HepG2 (cell line): ENCODE data around the gene PRRC1. TPM values are rescaled to one million over a fixed set of nuclear protein-coding genes. Genes with fewer than 3 reads are reported as not detected.
A peak's percentile ranks its signal among the peaks of the same experiment; 100 is the strongest.

Experiments
- CHD4 ChIP-seq: fragments of 200-600 bp; sonication (generic); IDR thresholded peaks from 2 replicates; pipeline ENCODE4 v1.7.0; 2017; ENCODE audit warnings: mild to moderate bottlenecking, low read length, borderline replicate concordance
- FOXO1 ChIP-seq: sonication (generic); formaldehyde crosslinking; IDR thresholded peaks from 2 replicates; pipeline ENCODE4 v1.4.0; 2020; ENCODE audit warnings: missing genetic modification reagents
- HDAC2 ChIP-seq: sonication (generic); formaldehyde crosslinking; IDR thresholded peaks from 2 replicates; pipeline ENCODE4 v1.4.0; 2020; ENCODE audit warnings: missing genetic modification reagents
- HOXA3 ChIP-seq: sonication (generic); formaldehyde crosslinking; IDR thresholded peaks from 2 replicates; pipeline ENCODE4 v1.5.0; 2020; ENCODE audit warnings: missing genetic modification reagents
- KLF12 ChIP-seq: sonication (generic); formaldehyde crosslinking; IDR thresholded peaks from 2 replicates; pipeline ENCODE4 v1.4.0; 2020; ENCODE audit warnings: missing genetic modification reagents, borderline replicate concordance
- MTA3 ChIP-seq: sonication (generic); formaldehyde crosslinking; IDR thresholded peaks from 2 replicates; pipeline ENCODE4 v1.4.0; 2020; ENCODE audit warnings: missing genetic modification reagents
- PCBP2 ChIP-seq: fragments of 200-400 bp; formaldehyde crosslinking; optimal IDR thresholded peaks from 2 replicates; pipeline ENCODE3; 2018; ENCODE audit warnings: low read length, low read depth; ENCODE audit not compliant: poor library complexity, severe bottlenecking
- ZNF274 ChIP-seq: sonication (generic); formaldehyde crosslinking; IDR thresholded peaks from 2 replicates; pipeline ENCODE4 v1.5.1; 2020; ENCODE audit warnings: mild to moderate bottlenecking, missing genetic modification reagents
- ZNF547 ChIP-seq: sonication (generic); formaldehyde crosslinking; IDR thresholded peaks from 2 replicates; pipeline ENCODE4 v1.5.1; 2020; ENCODE audit warnings: mild to moderate bottlenecking, missing genetic modification reagents
- ZNF614 ChIP-seq: IDR thresholded peaks from 2 replicates; pipeline ENCODE4 v1.6.1; 2018; ENCODE audit warnings: missing biosample characterization, missing genetic modification reagents, inconsistent platforms, borderline replicate concordance
- ZNF780A ChIP-seq: sonication (generic); formaldehyde crosslinking; IDR thresholded peaks from 2 replicates; pipeline ENCODE4 v1.8.0; 2022; ENCODE audit warnings: mild to moderate bottlenecking, missing genetic modification reagents, moderate library complexity
- ZNF788 ChIP-seq: sonication (generic); formaldehyde crosslinking; IDR thresholded peaks from 2 replicates; pipeline ENCODE4 v1.5.0; 2020; ENCODE audit warnings: mild to moderate bottlenecking, missing genetic modification reagents, borderline replicate concordance
- ZUFSP ChIP-seq: sonication (generic); formaldehyde crosslinking; IDR thresholded peaks from 2 replicates; pipeline ENCODE4 v1.9.0; 2021; ENCODE audit warnings: missing genetic modification reagents, mild to moderate bottlenecking, borderline replicate concordance
- polyA plus RNA-seq, 8 experiments: library from polyadenylated mRNA; depleted of rRNA in 3 of 8; stranded (reverse) in 7 of 8; unstranded in 1 of 8; fragments of >200 nt; fragmentation: Illumina TruSeq in 4 of 8; extraction: Trizol in 4 of 8; gene quantifications; 2 replicates each; pipeline versions ENCODE4 v1.2.1 to v1.2.3, GENCODE V29; 2011 to 2016; ENCODE audit warnings: low read depth in 4 of 8, missing spikeins in 1 of 8, mixed read lengths in 1 of 8; ENCODE audit not compliant: insufficient read depth in 1 of 8
- total RNA-seq, 5 experiments: library from RNA; depleted of rRNA; stranded (reverse); fragments of >200 nt; fragmentation: Illumina TruSeq; extraction: Trizol; gene quantifications; 2 replicates each; pipeline ENCODE4 v1.2.3, GENCODE V29; 2016; ENCODE audit warnings: low read depth in 1 of 5
- TF ChIP-seq, protein P1 (sequence below): sonication (generic); formaldehyde crosslinking; conservative IDR thresholded peaks from 2 replicates; pipeline ENCODE4 v1.4.0; 2020; ENCODE audit warnings: missing genetic modification reagents
- TF ChIP-seq, protein P2 (sequence below): sonication (generic); formaldehyde crosslinking; IDR thresholded peaks from one replicate; pipeline ENCODE4 v1.5.1; 2020; ENCODE audit warnings: mild to moderate bottlenecking, missing genetic modification reagents; ENCODE audit errors: not compliant biosample characterization

PRRC1 gene
- total and polyA plus RNA-seq, 2 of the 13 experiments (the other 11 are each of a cell fraction or from before 2014, with no cell fraction given) = 48.5 to 51.9 TPM

DNA sequence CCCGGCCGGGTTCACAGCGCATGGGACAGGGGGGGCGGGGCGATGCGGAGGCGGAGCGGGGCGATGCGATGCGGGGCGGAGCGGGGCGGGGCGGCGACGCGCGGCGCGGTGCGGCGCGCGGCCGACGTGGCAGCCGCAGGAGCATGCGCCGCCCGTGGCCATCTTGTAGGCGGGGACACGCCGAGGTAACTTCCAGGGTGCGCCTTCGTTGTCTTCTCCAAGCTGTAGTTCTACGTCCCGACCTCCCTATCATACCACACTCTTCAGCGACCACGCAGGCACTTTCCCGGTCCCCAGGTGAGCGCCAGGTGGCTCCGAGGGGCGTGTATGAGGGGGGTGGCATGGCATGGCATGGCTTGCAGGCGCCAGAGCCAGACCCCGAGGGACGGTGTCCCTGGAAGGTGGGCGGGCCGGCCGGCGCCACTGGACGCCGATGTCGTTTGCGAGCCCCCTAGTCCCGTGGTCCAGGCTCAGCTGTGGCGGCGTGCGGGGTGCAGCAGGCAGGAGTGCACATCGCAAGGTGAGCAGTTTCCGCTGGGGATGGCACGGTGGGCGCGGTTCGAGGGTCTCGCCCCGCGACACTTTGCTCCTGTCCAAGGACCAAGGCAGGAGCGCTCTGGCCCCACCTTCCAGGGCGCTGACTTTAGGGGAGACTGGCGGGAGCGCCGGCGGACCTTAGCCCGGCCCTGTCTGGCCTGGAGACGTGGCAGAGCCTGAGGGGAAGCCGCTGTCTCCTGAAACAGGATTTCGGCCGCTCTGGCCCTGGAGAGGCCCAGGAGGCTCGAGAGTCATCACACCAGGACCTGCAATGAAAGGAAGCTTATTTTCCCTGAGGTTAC is at the start of gene PRRC1 (continued):
- TF ChIP-seq ZUFSP = no peak
- peak; percentile 82 for TF ChIP-seq HOXA3
- peak; percentile 9; the same call in 1 of the 2 replicates for TF ChIP-seq FOXO1 (CRISPR knock-in tag)
- TF ChIP-seq PCBP2 = no peak
- peak; percentile 23; the same call in 1 of the 2 replicates for TF ChIP-seq ZNF614 (CRISPR knock-in tag)
- peak; percentile 72 for TF ChIP-seq ZNF274 (CRISPR knock-in tag)
- peak; percentile 80; the same call in 1 of the 2 replicates for TF ChIP-seq ZNF547 (CRISPR knock-in tag)
- peak; percentile 39; the same call in 1 of the 2 replicates for TF ChIP-seq KLF12 (CRISPR knock-in tag)
- no peak for TF ChIP-seq MTA3 (CRISPR knock-in tag)
- TF ChIP-seq, protein P1, sequence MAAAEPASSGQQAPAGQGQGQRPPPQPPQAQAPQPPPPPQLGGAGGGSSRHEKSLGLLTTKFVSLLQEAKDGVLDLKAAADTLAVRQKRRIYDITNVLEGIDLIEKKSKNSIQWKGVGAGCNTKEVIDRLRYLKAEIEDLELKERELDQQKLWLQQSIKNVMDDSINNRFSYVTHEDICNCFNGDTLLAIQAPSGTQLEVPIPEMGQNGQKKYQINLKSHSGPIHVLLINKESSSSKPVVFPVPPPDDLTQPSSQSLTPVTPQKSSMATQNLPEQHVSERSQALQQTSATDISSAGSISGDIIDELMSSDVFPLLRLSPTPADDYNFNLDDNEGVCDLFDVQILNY (CRISPR knock-in tag) = 0 out of 2 replicates have a peak, but pooled peaks have one; percentile 31
- TF ChIP-seq ZNF780A = no peak
- peak; percentile 45; the same call in 1 of the 2 replicates for TF ChIP-seq ZNF788 (CRISPR knock-in tag)
- TF ChIP-seq, protein P2, sequence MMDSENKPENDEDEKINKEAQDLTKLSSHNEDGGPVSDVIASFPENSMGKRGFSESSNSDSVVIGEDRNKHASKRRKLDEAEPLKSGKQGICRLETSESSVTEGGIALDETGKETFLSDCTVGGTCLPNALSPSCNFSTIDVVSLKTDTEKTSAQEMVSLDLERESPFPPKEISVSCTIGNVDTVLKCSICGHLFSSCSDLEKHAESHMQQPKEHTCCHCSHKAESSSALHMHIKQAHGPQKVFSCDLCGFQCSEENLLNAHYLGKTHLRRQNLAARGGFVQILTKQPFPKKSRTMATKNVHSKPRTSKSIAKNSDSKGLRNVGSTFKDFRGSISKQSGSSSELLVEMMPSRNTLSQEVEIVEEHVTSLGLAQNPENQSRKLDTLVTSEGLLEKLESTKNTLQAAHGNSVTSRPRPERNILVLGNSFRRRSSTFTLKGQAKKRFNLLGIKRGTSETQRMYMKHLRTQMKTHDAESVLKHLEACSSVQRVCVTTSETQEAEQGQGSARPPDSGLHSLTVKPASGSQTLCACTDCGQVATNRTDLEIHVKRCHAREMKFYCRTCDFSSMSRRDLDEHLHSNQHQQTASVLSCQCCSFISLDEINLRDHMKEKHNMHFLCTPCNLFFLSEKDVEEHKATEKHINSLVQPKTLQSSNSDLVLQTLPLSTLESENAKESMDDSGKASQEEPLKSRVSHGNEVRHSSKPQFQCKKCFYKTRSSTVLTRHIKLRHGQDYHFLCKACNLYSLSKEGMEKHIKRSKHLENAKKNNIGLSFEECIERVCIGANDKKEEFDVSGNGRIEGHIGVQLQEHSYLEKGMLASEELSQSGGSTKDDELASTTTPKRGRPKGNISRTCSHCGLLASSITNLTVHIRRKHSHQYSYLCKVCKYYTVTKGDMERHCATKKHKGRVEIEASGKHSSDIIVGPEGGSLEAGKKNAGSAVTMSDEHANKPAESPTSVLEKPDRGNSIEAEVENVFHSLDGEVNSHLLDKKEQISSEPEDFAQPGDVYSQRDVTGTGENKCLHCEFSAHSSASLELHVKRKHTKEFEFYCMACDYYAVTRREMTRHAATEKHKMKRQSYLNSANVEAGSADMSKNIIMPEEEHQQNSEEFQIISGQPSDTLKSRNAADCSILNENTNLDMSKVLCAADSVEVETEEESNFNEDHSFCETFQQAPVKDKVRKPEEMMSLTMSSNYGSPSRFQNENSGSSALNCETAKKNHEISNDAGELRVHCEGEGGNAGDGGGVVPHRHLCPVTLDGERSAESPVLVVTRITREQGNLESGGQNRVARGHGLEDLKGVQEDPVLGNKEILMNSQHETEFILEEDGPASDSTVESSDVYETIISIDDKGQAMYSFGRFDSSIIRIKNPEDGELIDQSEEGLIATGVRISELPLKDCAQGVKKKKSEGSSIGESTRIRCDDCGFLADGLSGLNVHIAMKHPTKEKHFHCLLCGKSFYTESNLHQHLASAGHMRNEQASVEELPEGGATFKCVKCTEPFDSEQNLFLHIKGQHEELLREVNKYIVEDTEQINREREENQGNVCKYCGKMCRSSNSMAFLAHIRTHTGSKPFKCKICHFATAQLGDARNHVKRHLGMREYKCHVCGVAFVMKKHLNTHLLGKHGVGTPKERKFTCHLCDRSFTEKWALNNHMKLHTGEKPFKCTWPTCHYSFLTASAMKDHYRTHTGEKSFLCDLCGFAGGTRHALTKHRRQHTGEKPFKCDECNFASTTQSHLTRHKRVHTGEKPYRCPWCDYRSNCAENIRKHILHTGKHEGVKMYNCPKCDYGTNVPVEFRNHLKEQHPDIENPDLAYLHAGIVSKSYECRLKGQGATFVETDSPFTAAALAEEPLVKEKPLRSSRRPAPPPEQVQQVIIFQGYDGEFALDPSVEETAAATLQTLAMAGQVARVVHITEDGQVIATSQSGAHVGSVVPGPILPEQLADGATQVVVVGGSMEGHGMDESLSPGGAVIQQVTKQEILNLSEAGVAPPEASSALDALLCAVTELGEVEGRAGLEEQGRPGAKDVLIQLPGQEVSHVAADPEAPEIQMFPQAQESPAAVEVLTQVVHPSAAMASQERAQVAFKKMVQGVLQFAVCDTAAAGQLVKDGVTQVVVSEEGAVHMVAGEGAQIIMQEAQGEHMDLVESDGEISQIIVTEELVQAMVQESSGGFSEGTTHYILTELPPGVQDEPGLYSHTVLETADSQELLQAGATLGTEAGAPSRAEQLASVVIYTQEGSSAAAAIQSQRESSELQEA (CRISPR knock-in tag) = peak; percentile 56
- no peak for TF ChIP-seq CHD4
- TF ChIP-seq HDAC2 = peak; percentile 22; the same call in 1 of the 2 replicates
